ENCODE data around the gene AHNAK.

GRCh38 chr11:62539238-62539925, 7.2 kb downstream of the AHNAK start:
- no peak for TF ChIP-seq EZH2 (IDR thresholded peaks at IDR 0.05; ENCODE audit: borderline replicate concordance, low read length)
- no peak for TF ChIP-seq CTCF (IDR thresholded peaks at IDR 0.05; ENCODE audit: low read length)
